Measurements from ENCODE around the gene GPHN.
"Not testable (repeated sequence)": the region's sequence is repeated elsewhere in the genome, so short reads cannot be mapped to it uniquely, and the experiment has no call there.

Gene GPHN

DNA sequence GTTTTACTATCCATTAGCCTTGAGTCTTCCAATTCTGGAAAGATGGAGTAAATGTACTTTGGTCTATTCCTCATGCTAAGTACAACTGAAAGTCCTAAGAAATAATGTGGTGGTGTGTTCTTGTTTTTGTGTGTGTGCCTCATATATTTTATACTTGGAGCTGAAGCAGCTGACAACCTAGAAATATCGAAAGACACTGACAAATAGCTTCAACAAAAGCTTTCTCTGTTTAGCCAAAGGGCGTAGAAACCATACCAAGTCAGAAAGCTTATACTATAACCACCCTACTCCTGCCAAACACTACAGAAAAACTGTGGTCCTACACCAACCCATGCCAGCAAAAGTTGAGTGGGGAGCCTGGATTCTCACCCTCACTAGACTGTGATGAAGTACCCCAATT lies 188.4 kb downstream of the GPHN start:
- no peak for DNase-seq

- no peak for DNase-seq
Observed at GRCh38 chr14:66698503-66698902, 190.6 kb downstream of the GPHN start.

DNA sequence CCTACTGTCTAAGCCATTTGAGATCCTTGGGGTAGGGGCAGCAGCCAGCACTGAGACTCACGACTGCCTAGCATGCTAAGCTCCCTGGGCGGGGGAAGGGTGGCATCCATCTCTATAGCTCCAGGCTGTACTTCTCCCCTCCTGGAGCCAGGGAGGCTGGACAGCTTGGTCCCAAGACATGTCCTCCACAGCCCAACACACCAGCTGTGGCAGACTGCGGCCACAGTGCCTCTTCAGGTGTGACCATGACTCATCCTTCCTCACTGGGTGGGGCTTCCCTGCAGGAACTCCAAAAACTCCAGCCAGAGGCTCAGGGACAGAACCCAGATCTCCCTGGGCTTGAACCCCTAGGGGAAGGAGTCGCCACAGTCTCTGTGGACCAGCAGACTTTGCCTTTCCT lies 193.9 kb downstream of the GPHN start:
- DNase-seq: no peak

DNA sequence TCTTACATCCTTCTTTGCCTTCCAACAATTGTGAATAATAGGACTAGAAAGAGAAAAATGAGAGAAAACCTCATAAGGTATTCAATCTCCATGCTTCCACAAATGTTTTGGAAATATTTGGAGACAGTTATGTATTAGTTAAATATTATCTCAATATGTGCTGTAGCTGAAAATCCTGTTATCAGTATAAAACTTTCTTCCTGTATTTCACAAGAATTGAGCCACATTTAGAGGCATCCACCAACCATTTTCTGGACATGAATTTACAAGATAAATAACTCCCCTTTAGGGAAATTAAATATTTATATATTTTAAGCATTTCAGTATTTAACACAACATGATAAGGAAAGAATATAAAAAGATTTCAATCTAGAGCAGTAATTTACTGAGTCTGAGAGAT lies 200.3 kb downstream of the GPHN start:
- no peak for DNase-seq

DNA sequence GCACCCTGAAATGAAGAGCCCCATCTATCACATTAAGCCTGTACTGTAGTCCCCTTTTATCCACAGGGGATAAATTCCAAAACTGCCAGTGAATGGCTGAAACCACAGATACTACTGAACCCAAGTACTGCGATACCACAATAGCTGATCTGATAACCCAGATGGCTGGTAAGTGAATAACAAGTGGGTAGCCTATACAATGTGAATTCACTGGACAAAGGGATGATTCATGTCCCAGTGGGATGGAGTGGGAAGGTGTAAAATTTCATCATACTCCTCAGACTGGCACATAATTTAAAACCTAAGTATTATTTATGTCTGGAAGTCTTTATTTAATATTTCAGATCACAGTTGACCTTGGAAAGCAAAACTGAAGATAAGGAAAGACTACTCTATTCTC lies 201.3 kb downstream of the GPHN start:
- no peak for DNase-seq

DNA sequence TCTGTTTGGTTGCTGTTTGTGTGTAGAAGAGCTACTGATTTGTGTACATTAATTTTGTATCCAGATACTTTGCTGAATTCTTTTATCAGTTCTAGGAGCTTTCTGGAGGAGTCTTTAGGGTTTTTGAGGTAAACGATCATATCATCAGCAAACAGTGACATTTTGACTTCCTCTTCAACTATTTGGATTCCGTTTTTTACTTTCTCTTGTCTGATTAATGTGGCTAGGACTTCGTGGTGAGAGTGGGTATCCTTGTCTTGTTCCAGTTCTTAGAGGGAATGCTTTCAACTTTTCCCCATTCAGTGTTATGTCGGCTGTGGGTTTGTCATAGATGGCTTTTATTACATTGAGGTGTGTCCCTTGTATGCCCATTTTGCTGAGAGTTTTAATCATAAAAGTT lies 206.3 kb downstream of the GPHN start:
- not testable (repeated sequence) for DNase-seq

DNA sequence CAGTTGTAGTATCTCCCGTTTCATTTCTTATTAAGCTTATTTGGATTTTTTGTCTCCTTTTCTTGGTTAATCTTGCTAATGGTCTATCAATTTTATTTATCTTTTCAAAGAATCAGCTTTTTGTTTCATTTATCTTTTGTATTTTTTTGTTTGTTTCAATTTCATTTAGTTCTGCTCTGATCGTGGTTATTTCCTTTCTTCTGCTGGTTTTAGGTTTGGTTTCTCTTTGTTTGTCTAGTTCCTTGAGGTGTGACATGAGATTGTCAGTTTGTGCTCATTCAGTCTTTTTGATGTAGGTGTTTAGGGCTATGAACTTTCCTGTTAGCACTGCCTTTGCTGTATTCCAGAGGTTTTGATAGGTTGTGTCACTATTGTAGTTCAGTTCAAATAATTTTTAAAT lies 207.4 kb downstream of the GPHN start:
- not testable (repeated sequence) for DNase-seq

GRCh38 chr14:66716227-66716626 lies 208.3 kb downstream of the GPHN start:
- no peak for DNase-seq

- no peak for DNase-seq
Observed at GRCh38 chr14:66717561-66718140, 209.7 kb downstream of the GPHN start.

GRCh38 chr14:66724996-66725395 lies 217.0 kb downstream of the GPHN start:
- no peak for DNase-seq

DNA sequence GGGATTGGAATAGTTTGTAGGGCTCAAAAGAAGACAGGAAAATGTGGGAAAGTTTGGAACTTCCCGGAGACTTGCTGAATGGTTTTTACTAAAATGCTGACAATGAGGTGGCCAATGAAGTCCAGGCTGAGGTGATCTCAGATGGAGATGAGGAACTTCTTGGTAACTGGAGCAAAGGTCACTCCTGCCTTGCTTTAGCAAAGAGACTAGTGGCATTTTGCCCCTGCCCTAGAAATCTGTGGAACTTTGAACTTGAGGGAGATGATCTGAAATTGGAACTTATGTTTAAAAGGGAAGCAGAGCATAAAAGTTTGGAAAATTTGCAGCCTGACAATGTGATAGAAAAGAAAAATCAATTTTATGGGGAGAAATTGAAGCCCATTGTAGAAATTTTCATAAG lies 223.4 kb downstream of the GPHN start:
- not testable (repeated sequence) for DNase-seq

- DNase-seq: no peak
Observed at GRCh38 chr14:66735853-66736252, 227.9 kb downstream of the GPHN start.

- DNase-seq: no peak
Observed at GRCh38 chr14:66739826-66740225, 231.9 kb downstream of the GPHN start.

DNA sequence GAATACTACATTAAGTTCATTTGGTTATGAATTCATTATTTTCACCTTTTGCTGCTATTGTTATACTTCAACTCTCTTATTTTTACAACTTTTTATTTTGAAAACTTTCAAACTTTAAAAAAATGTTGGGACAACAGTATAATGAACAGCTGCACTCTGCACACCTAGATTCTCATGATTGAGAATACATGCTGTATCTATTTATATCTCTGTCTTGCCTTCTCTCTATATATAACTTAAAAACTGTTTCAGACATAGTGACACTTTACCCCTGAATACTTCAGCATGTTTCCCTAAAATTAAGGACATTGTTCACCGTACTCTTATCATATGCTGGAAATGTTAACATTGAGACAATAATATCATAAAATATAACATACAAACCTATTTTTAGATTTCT lies 237.1 kb downstream of the GPHN start:
- no peak for DNase-seq

DNA sequence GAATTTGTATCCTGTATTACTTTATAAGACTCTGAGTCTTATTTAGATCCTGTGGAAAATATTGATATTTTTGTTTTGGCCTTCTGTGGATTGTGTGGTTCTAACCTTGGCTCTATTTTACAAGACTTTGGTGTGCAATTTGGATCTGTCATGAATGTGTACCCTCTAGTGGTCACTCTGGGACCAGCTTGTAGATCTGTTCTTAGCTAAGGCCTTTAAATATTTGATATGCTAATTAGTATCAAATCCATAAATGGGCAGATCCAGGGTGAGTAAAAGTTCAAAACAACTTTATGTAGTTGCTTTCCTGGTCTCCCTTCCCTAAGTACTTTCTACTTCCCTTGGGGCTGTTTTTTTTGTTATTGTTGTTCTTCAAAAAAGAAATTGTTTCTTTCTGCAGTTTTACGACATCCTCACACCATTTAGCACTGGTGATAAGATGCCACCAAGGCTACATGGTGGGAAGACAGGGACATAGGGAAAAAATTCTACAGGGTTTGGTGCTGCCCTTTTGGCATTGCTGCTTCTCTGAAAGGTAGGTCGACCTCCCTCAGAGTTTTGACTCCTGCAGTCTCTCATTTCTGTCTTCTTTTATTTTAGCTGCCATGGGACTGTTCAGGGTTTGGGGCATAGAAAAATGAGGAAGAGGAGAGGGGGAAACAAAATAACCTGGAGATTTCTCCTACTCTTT lies 238.5 kb downstream of the GPHN start:
- DNase-seq: no peak

- DNase-seq: no peak
Observed at GRCh38 chr14:66752109-66752508, 244.2 kb downstream of the GPHN start.

- DNase-seq: no peak
Observed at GRCh38 chr14:66758031-66758613, 250.2 kb downstream of the GPHN start.

- no peak for DNase-seq
Observed at GRCh38 chr14:66772146-66772545, 264.2 kb downstream of the GPHN start.

DNA sequence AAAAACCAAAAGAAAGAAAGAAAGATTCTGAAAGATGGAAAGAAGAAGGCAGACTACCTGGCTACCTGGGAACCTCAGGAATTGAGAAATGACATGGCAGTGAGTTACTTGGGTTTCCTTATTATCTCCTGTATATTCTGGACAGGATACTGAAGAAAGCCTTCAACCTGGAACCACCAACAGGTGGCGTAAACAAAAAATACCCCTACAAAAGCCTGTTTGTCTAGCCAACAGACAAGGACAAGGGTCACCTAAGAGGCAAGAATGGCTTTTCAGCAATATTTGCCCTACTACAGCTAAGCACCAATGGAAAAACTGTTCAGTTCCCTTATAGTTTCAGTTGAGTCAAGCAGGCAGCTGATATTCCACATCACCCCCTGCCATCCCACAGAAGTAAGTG lies 274.9 kb downstream of the GPHN start:
- DNase-seq: no peak

- DNase-seq: no peak
Observed at GRCh38 chr14:66790101-66790500, 282.2 kb downstream of the GPHN start.

DNA sequence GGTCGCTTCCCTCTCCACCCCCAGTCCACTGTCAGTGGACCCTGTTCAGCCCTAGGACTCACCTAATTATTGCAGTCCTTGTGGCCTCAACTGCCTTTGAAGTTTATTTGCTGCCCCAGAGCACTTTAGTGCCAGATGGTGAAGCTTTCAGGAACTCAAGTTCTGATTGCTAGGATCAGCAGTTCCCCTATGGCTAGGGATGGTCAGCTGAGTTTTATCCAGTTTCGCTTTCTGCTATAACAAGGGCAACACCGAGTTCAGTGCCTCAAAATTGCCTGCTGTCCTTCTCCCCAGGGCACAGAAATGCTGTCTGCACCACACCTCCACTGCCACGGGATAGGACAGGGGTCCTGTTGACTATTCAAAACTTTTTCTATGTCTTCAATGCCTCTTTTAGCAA lies 295.0 kb downstream of the GPHN start:
- DNase-seq: no peak

DNA sequence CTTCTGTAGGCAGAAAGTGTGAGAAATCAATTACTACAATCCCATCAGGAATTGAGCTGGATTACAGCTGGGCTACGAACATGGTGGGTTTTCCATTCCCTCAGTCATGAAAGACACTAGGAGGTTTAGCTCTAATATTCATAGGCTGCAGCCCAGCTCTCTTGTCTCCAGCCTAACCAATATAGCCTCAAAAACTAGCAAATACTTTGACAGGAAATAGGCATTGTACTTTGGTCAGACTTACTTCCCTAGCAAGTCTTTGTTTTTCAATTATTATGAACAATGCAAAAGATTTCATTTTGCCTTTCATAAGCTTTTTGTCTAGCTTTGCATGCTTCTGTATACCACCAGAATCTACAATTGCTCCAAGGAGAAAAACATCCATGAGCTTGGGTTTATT lies 296.2 kb downstream of the GPHN start:
- no peak for DNase-seq

DNA sequence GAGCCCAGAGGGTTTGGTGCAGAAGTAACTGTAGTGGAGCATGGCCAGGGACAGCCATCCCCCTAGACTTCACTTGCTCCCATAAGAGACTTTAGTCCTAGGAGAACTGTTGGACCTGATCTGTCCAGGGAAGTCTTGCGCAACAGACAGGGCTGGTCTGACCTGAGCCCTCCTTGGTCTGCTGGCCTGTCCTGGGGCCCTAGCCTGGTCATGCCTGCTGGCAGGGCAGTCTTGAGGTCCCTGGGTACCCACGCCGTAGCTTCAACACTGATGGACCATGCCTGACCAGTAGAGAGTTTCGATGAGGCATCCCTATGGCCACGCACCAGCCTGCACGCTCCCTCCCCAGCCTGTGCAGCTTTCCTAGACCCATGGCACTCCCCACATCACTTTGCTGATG lies 305.7 kb downstream of the GPHN start:
- no peak for DNase-seq

DNA sequence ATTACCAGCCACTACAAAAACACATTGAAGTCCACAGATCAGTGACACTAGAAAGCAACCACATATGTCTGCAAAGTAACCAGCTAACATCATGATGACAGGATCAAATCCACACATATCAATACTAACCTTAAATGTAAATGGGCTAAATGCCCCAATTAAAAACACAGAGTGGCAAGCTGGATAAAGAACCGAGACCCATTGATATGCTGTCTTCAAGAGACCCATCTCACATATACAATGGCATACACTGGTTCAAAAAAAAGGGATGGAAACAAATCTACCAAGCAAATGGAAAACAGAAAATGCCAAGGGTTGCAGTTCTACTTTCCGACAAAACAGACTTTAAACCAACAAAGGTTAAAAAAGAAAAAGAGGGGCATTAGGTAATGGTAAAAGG lies 307.7 kb downstream of the GPHN start:
- DNase-seq: no peak

DNA sequence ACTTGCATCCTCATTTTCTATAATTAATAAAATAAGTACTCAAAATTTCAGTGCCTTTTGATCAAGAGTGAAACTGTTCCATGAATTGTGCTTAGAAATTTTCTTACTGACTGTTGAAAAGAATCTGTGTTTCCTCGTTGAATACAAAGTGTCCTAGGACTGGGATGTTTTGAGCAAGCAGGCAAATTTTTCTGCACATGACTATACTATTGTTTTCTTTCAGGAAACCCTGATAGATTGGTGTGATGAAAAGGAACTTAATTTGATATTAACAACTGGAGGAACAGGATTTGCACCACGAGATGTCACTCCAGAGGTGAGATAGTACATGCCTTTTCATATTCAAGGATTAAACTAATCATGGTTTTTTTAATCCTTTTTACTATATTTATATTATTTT lies 316.3 kb downstream of the GPHN start:
- no peak for DNase-seq
